Measurements from ENCODE around the gene PCDHB13.
"Not testable (repeated sequence)": the region's sequence is repeated elsewhere in the genome, so short reads cannot be mapped to it uniquely, and the experiment has no call there.

Gene PCDHB13

DNA sequence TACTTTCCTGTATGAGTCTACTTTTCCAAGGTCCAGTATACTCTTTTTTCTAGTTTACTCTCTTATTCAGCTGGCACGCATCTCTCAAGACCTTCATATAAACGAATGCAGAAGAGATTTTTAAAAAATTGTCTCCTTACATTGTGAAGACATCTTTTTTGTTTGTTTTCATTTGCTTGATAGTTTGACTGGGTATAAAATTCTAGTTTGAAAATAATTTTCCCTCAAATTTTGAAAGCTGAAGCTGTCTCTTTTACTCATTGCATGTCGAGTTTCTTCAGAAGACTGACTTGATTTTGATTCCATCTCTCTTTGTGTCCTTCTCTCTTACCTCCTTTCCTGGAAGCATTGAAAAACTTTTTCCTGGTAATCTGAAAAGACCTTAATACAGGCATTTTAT is 17.4 kb upstream of the PCDHB13 start:
- Mint-ChIP-seq H3K4me1 (no peaks in the 10 kb centered on the region), H3K27ac (no peak overlapping the region), H3K36me3 (ENCODE audit: low read depth) (peaks cover 71% of the 10 kb centered on the region), H3K9me3 (peaks cover 89% of the 10 kb centered on the region), H3K4me3 (no peak overlapping the region), H3K27me3 (ENCODE audit: low read depth, poor library complexity) (peaks cover 2% of the 10 kb centered on the region)
- DNase-seq = no peak
- TF ChIP-seq, protein P1, sequence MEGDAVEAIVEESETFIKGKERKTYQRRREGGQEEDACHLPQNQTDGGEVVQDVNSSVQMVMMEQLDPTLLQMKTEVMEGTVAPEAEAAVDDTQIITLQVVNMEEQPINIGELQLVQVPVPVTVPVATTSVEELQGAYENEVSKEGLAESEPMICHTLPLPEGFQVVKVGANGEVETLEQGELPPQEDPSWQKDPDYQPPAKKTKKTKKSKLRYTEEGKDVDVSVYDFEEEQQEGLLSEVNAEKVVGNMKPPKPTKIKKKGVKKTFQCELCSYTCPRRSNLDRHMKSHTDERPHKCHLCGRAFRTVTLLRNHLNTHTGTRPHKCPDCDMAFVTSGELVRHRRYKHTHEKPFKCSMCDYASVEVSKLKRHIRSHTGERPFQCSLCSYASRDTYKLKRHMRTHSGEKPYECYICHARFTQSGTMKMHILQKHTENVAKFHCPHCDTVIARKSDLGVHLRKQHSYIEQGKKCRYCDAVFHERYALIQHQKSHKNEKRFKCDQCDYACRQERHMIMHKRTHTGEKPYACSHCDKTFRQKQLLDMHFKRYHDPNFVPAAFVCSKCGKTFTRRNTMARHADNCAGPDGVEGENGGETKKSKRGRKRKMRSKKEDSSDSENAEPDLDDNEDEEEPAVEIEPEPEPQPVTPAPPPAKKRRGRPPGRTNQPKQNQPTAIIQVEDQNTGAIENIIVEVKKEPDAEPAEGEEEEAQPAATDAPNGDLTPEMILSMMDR (IDR thresholded peaks at IDR 0.05) = no peak

DNA sequence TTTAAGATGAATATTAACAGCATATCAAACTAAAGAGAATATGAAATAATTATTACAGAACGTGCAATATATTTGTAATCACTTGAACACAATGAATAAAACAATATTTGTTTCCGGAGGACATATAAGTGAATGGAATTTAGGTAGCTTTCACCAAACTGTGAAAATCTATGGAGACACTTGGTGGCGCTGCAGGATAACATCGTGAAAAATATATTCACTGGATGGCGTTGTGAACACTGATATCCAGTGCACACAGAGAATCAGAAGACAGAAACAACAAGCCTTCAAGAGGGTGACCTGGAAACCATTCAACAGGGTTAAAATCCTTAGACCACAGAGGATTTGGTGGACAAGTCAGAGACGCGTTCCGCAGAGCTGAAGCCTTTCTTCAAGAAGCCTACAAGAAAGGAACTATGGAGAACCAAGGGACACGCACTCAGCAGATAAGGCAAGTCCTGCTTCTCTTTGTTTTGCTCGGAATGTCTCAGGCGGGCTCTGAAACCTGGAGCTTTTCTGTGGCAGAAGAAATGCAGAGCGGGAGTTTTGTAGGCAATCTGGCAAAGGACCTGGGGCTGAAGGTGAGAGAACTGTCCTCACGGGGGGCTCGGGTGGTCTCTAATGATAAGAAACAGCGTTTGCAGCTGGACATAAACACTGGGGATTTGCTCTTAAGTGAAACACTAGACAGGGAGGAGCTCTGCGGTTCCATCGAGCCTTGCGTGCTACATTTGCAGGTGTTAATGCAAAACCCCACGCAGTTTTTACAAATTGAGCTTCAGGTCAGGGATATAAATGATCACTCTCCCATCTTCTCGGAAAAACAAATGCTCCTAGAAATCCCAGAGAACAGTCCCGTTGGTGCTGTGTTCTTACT is 14.1 kb upstream of the PCDHB13 start, which contains the start of gene PCDHB11:
PCDHB11 (plus strand) TSS at position 269 of the 877 bp plus-strand sequence; CDS start at position 417, 148 bp downstream.
- Mint-ChIP-seq H3K27me3 (ENCODE audit: low read depth, poor library complexity) (peaks cover 4% of the 10 kb centered on the region), H3K4me3 (peak within 1 kb of the TSS; percentile 63), H3K27ac (peak within 1 kb of the TSS; percentile 20), H3K36me3 (ENCODE audit: low read depth) (peaks cover 69% of the 10 kb centered on the region), H3K9me3 (peaks cover 89% of the 10 kb centered on the region), H3K4me1 (no peaks in the 10 kb centered on the region)
- TF ChIP-seq, protein P1 (IDR thresholded peaks at IDR 0.05) = peak; percentile 11
- peak; percentile 16 for DNase-seq

DNA sequence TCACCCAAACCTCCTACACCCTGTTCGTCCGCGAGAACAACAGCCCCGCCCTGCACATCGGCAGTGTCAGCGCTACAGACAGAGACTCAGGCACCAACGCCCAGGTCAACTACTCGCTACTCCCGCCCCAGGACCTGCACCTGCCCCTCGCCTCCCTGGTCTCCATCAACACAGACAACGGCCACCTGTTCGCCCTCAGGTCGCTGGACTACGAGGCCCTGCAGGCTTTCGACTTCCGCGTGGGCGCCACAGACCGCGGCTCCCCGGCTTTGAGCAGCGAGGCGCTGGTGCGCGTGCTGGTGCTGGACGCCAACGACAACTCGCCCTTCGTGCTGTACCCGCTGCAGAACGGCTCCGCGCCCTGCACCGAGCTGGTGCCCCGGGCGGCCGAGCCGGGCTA is 12.6 kb upstream of the PCDHB13 start:
- H3K27ac Mint-ChIP-seq; H3K4me3 Mint-ChIP-seq; DNase-seq; H3K27me3 Mint-ChIP-seq (ENCODE audit: low read depth, poor library complexity); H3K4me1 Mint-ChIP-seq: not testable (repeated sequence)
- peaks cover 86% of the 10 kb centered on the region for H3K9me3 Mint-ChIP-seq
- H3K36me3 Mint-ChIP-seq (ENCODE audit: low read depth) = peaks cover 73% of the 10 kb centered on the region

DNA sequence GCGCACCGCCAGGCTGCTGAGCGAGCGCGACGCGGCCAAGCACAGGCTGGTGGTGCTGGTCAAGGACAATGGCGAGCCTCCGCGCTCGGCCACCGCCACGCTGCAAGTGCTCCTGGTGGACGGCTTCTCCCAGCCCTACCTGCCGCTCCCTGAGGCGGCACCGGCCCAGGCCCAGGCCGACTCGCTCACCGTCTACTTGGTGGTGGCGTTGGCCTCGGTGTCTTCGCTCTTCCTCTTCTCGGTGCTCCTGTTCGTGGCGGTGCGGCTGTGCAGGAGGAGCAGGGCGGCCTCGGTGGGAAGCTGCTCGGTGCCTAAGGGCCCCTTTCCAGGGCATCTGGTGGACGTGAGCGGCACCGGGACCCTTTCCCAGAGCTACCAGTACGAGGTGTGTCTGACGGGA is 12.1 kb upstream of the PCDHB13 start:
- not testable (repeated sequence) for H3K4me3 Mint-ChIP-seq, H3K4me1 Mint-ChIP-seq

DNA sequence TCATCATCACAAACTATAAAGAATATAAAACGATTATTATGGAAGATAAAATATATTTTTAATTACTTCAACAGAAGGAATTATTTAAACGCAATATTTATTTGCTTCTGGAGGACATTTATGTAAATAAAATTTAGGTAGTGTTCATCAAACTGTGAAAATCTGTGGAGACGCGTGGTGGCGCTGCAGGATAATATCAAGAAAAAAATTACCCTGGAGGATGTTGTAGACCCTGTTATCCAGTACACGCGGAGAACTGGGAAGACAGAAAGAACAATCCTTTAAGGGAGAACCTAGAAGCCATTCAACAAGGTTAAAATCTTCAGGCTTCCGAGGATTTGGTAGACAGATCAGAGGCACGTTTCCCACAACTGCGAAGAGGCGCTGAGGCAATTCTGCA is 5.2 kb upstream of the PCDHB13 start, which contains the start of gene PCDHB12:
PCDHB12 (plus strand) TSS at position 242 of the 400 bp plus-strand sequence. CDS start 189 bp downstream, outside the sequence.
- H3K27ac Mint-ChIP-seq = no peak within 1 kb of the TSS
- peaks cover 6% of the 10 kb centered on the region for H3K27me3 Mint-ChIP-seq (ENCODE audit: low read depth, poor library complexity)
- TF ChIP-seq, protein P1 (IDR thresholded peaks at IDR 0.05) = no peak
- H3K36me3 Mint-ChIP-seq (ENCODE audit: low read depth) = peaks cover 65% of the 10 kb centered on the region
- H3K4me3 Mint-ChIP-seq = peak within 1 kb of the TSS; percentile 69
- H3K4me1 Mint-ChIP-seq = no peaks in the 10 kb centered on the region
- DNase-seq = no peak
- peaks cover 78% of the 10 kb centered on the region for H3K9me3 Mint-ChIP-seq

More for the DNA sequence above, 12.1 kb upstream of the PCDHB13 start:
- not testable (repeated sequence) for H3K27ac Mint-ChIP-seq; DNase-seq; H3K27me3 Mint-ChIP-seq (ENCODE audit: low read depth, poor library complexity)
- Mint-ChIP-seq H3K9me3 (peaks cover 84% of the 10 kb centered on the region), H3K36me3 (ENCODE audit: low read depth) (peaks cover 68% of the 10 kb centered on the region)

DNA sequence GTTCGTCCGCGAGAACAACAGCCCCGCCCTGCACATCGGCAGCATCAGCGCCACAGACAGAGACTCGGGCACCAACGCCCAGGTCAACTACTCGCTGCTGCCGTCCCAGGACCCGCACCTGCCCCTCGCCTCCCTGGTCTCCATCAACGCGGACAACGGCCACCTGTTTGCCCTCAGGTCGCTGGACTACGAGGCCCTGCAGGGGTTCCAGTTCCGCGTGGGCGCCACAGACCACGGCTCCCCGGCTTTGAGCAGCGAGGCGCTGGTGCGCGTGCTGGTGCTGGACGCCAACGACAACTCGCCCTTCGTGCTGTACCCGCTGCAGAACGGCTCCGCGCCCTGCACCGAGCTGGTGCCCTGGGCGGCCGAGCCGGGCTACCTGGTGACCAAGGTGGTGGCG is 3.4 kb upstream of the PCDHB13 start:
- not testable (repeated sequence) for H3K4me3 Mint-ChIP-seq; DNase-seq; H3K27ac Mint-ChIP-seq; H3K4me1 Mint-ChIP-seq; H3K27me3 Mint-ChIP-seq (ENCODE audit: low read depth, poor library complexity)
- Mint-ChIP-seq H3K9me3 (peaks cover 80% of the 10 kb centered on the region), H3K36me3 (ENCODE audit: low read depth) (peaks cover 65% of the 10 kb centered on the region)

DNA sequence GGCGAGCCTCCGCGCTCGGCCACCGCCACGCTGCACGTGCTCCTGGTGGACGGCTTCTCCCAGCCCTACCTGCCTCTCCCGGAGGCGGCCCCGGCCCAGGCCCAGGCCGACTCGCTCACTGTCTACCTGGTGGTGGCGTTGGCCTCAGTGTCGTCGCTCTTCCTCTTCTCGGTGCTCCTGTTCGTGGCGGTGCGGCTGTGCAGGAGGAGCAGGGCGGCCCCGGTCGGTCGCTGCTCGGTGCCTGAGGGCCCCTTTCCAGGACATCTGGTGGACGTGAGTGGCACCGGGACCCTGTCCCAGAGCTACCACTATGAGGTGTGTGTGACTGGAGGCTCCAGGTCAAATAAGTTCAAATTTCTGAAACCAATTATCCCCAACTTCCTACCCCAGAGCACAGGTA is 2.9 kb upstream of the PCDHB13 start:
- not testable (repeated sequence) for H3K4me1 Mint-ChIP-seq; H3K27ac Mint-ChIP-seq; H3K27me3 Mint-ChIP-seq (ENCODE audit: low read depth, poor library complexity); H3K4me3 Mint-ChIP-seq; DNase-seq
- Mint-ChIP-seq H3K36me3 (ENCODE audit: low read depth) (peaks cover 61% of the 10 kb centered on the region), H3K9me3 (peaks cover 80% of the 10 kb centered on the region)

DNA sequence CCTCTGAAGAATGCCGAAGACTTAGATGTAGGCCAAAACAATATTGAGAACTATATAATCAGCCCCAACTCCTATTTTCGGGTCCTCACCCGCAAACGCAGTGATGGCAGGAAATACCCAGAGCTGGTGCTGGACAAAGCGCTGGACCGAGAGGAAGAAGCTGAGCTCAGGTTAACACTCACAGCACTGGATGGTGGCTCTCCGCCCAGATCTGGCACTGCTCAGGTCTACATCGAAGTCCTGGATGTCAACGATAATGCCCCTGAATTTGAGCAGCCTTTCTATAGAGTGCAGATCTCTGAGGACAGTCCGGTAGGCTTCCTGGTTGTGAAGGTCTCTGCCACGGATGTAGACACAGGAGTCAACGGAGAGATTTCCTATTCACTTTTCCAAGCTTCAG is 864 bp downstream of the PCDHB13 start:
- H3K27ac Mint-ChIP-seq; DNase-seq; H3K27me3 Mint-ChIP-seq (ENCODE audit: low read depth, poor library complexity); H3K4me3 Mint-ChIP-seq; H3K4me1 Mint-ChIP-seq: not testable (repeated sequence)
- Mint-ChIP-seq H3K9me3 (peaks cover 84% of the 10 kb centered on the region), H3K36me3 (ENCODE audit: low read depth) (peaks cover 72% of the 10 kb centered on the region)

DNA sequence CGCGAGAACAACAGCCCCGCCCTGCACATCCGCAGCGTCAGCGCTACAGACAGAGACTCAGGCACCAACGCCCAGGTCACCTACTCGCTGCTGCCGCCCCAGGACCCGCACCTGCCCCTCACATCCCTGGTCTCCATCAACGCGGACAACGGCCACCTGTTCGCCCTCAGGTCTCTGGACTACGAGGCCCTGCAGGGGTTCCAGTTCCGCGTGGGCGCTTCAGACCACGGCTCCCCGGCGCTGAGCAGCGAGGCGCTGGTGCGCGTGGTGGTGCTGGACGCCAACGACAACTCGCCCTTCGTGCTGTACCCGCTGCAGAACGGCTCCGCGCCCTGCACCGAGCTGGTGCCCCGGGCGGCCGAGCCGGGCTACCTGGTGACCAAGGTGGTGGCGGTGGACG is 1.8 kb downstream of the PCDHB13 start:
- DNase-seq; H3K4me3 Mint-ChIP-seq; H3K27me3 Mint-ChIP-seq (ENCODE audit: low read depth, poor library complexity); H3K27ac Mint-ChIP-seq; H3K4me1 Mint-ChIP-seq: not testable (repeated sequence)
- H3K36me3 Mint-ChIP-seq (ENCODE audit: low read depth) = peaks cover 73% of the 10 kb centered on the region
- H3K9me3 Mint-ChIP-seq = peaks cover 86% of the 10 kb centered on the region

DNA sequence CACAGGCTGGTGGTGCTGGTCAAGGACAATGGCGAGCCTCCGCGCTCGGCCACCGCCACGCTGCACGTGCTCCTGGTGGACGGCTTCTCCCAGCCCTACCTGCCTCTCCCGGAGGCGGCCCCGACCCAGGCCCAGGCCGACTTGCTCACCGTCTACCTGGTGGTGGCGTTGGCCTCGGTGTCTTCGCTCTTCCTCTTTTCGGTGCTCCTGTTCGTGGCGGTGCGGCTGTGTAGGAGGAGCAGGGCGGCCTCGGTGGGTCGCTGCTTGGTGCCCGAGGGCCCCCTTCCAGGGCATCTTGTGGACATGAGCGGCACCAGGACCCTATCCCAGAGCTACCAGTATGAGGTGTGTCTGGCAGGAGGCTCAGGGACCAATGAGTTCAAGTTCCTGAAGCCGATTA is 2.3 kb downstream of the PCDHB13 start:
- H3K27ac Mint-ChIP-seq; H3K4me3 Mint-ChIP-seq; H3K4me1 Mint-ChIP-seq; DNase-seq; H3K27me3 Mint-ChIP-seq (ENCODE audit: low read depth, poor library complexity): not testable (repeated sequence)
- H3K36me3 Mint-ChIP-seq (ENCODE audit: low read depth) = peaks cover 70% of the 10 kb centered on the region
- peaks cover 83% of the 10 kb centered on the region for H3K9me3 Mint-ChIP-seq

All from nephron progenitor cell (in vitro differentiated cells).